Activated CD4-positive, alpha-beta T cell treated with anti-CD3 and anti-CD28 coated beads, Interleukin-2, amount 10 ng/mL, durations not matched to agents 7 days and 5 days (primary cell): Measurements from ENCODE around the gene MEF2D. TPM values are rescaled to one million over a fixed set of nuclear protein-coding genes. Genes with fewer than 3 reads are reported as not detected.

Experiments
- CTCF ChIA-PET: fragments of 350-600 bp; sonication (Branson Sonifier 250); formaldehyde crosslinking; loops from one replicate; lab custom pipeline; 2021; ENCODE audit warnings: antibody characterized with exemption; lab: Charles Lee
- POLR2A ChIA-PET: fragments of 350-600 bp; sonication (Branson Sonifier 250); formaldehyde crosslinking; loops from one replicate; lab custom pipeline; 2021; ENCODE audit warnings: antibody characterized with exemption; lab: Charles Lee
- DNase-seq: peaks from one replicate; pipeline ENCODE4 v3.0.0-alpha.2; 2020
- H3K27ac Mint-ChIP-seq: one replicate; pipeline ENCODE4 v1.8.0; 2021; ENCODE audit warnings: mild to moderate bottlenecking, moderate library complexity, mixed read lengths
- H3K27me3 Mint-ChIP-seq: one replicate; pipeline ENCODE4 v1.8.0; 2021; ENCODE audit warnings: mixed read lengths
- H3K36me3 Mint-ChIP-seq: one replicate; pipeline ENCODE4 v1.8.0; 2021; ENCODE audit warnings: low read depth, mixed read lengths
- H3K4me1 Mint-ChIP-seq: one replicate; pipeline ENCODE4 v1.8.0; 2021; ENCODE audit warnings: mixed read lengths
- H3K4me3 Mint-ChIP-seq: one replicate; pipeline ENCODE4 v1.8.0; 2021; ENCODE audit warnings: mild to moderate bottlenecking, moderate library complexity, mixed read lengths
- H3K9me3 Mint-ChIP-seq: one replicate; pipeline ENCODE4 v1.8.0; 2021; ENCODE audit warnings: mixed read lengths
- total RNA-seq, 2 experiments: library from RNA; stranded (reverse); gene quantifications; one replicate each; pipeline ENCODE4 v1.2.3, GENCODE V29; 2021

The MEF2D gene
- total RNA-seq, 2 experiments from 2014 or later: 34.0 to 39.4 TPM

GRCh38 chr1:156480411-156481192, 20.0 kb downstream of the MEF2D start:
- Mint-ChIP-seq H3K36me3 (peaks cover 55% of the 10 kb centered on the region), H3K27ac (peak overlapping the region; percentile 22), H3K4me3 (no peak overlapping the region), H3K9me3 (no peaks in the 10 kb centered on the region), H3K4me1 (peaks cover 35% of the 10 kb centered on the region), H3K27me3 (no peaks in the 10 kb centered on the region)
- POLR2A ChIA-PET: interaction anchor here (1.7 kb wide), 1 partner anchor 20 kb away, joined by 7 read pairs; the partner anchor contains the start of gene MEF2D
- peak; percentile 85 for DNase-seq
- CTCF ChIA-PET: interaction anchor here (0.6 to 5.3 kb wide), 29 partner anchors 9 to 931 kb away, joined by 3 to 46 read pairs (median 4); partner anchors contain the start of genes MEF2D and NAXE

DNA sequence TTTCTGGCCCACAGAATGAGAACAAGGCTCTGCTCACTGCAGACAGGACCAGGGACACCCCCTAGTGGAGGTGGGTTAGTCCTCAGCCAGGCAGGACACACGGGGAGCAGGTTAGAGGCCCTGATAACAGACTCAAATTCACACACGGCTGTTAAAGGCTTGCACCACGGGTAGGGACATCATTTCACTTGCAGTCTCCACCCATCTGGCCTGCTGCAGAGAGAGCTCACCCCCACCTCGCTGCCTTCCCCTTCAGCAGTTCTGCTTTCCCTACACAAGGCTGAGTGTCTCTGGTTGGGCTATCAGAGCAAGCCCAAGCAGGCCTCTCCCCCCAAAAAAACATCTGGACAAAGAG, 20.6 kb downstream of the MEF2D start:
- Mint-ChIP-seq H3K27ac (peak overlapping the region; percentile 22), H3K27me3 (no peaks in the 10 kb centered on the region), H3K4me3 (no peak overlapping the region), H3K9me3 (no peaks in the 10 kb centered on the region), H3K4me1 (peaks cover 35% of the 10 kb centered on the region), H3K36me3 (peaks cover 59% of the 10 kb centered on the region)
- ChIA-PET CTCF (interaction anchor here (0.6 to 5.3 kb wide), 25 partner anchors 9 to 257 kb away, joined by 3 to 46 read pairs (median 4); partner anchors contain the start of genes MEF2D and NAXE), POLR2A (interaction anchor here (1.7 kb wide), 1 partner anchor 21 kb away, joined by 7 read pairs; the partner anchor contains the start of gene MEF2D)
- no peak for DNase-seq

- Mint-ChIP-seq H3K9me3 (no peaks in the 10 kb centered on the region), H3K27ac (no peak overlapping the region), H3K27me3 (no peaks in the 10 kb centered on the region), H3K36me3 (peaks cover 60% of the 10 kb centered on the region), H3K4me3 (no peak overlapping the region), H3K4me1 (peaks cover 32% of the 10 kb centered on the region)
- DNase-seq: no peak
- CTCF ChIA-PET: interaction anchor here (0.6 to 5.3 kb wide), 6 partner anchors 9 to 129 kb away, joined by 3 to 46 read pairs (median 8); partner anchors contain the start of gene MEF2D
- POLR2A ChIA-PET: no interaction called here
Observed at GRCh38 chr1:156479093-156480015, 21.2 kb downstream of the MEF2D start.

GRCh38 chr1:156478250-156478627, 22.3 kb downstream of the MEF2D start:
- H3K9me3 Mint-ChIP-seq: no peaks in the 10 kb centered on the region
- peaks cover 32% of the 10 kb centered on the region for H3K4me1 Mint-ChIP-seq
- no peak for DNase-seq
- ChIA-PET POLR2A (no interaction called here), CTCF (no interaction called here)
- H3K4me3 Mint-ChIP-seq: no peak overlapping the region
- no peaks in the 10 kb centered on the region for H3K27me3 Mint-ChIP-seq
- H3K27ac Mint-ChIP-seq: no peak overlapping the region
- H3K36me3 Mint-ChIP-seq: peaks cover 67% of the 10 kb centered on the region

- H3K9me3 Mint-ChIP-seq: no peaks in the 10 kb centered on the region
- peaks cover 31% of the 10 kb centered on the region for H3K4me1 Mint-ChIP-seq
- ChIA-PET POLR2A (no interaction called here), CTCF (interaction anchor here (0.5 to 1.4 kb wide), 4 partner anchors 8 to 41 kb away, joined by 3 to 7 read pairs (median 4); no protein-coding TSS in a partner anchor)
- peaks cover 64% of the 10 kb centered on the region for H3K36me3 Mint-ChIP-seq
- H3K27ac Mint-ChIP-seq: no peak overlapping the region
- no peaks in the 10 kb centered on the region for H3K27me3 Mint-ChIP-seq
- H3K4me3 Mint-ChIP-seq: no peak overlapping the region
- DNase-seq: no peak
Observed at GRCh38 chr1:156477526-156478249, 22.9 kb downstream of the MEF2D start.

DNA sequence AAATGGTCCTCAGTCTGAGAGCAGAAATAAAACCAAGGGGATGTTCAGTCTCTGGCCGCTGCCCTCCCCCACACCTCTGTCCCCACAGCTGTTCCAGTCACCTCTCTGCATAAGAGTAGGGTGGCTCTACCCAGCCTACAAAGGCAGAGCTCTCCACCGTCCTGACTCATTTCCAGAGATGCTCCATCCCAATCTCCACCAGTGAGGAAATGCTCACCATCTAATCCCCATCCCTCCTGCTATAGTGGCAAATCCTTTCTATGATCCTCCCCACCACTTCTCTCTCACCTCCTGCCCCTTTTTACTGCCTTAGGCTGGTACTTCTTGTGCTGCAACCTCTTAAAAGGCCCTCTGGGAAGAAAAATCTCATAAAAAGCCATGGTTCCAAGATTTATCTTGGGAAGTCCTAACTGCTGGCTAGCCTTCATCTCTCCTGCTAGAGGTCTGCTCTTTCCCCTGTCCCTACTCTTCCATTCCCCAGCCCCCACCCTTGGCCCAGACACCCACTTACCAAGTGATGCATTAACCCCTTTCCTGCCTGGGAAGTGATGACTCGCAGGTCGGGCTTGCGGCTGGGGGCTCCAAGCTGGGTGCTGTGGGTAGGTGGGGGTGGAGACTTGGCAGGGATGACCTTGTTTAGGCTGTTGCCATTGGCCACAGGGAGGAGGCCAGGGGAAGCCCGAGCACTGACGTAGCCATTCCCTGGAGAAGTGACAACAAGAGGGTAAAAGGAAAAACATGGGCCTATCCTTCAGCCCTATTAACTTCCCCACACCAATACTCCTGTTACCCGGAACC, 23.9 kb downstream of the MEF2D start:
- Mint-ChIP-seq H3K36me3 (peaks cover 64% of the 10 kb centered on the region), H3K27ac (peak overlapping the region; percentile 26), H3K9me3 (no peaks in the 10 kb centered on the region), H3K4me1 (peaks cover 21% of the 10 kb centered on the region), H3K27me3 (no peaks in the 10 kb centered on the region), H3K4me3 (no peak overlapping the region)
- ChIA-PET CTCF (interaction anchor here (1.0 to 1.4 kb wide), 4 partner anchors 8 to 40 kb away, joined by 3 to 7 read pairs (median 4); no protein-coding TSS in a partner anchor), POLR2A (no interaction called here)
- DNase-seq: no peak

GRCh38 chr1:156475568-156476500, 24.7 kb downstream of the MEF2D start:
- Mint-ChIP-seq H3K4me3 (no peak overlapping the region), H3K27ac (no peak overlapping the region)

GRCh38 chr1:156474966-156475365, 25.6 kb downstream of the MEF2D start:
- Mint-ChIP-seq H3K36me3 (peaks cover 53% of the 10 kb centered on the region), H3K27ac (no peak overlapping the region), H3K27me3 (no peaks in the 10 kb centered on the region), H3K4me1 (peaks cover 7% of the 10 kb centered on the region), H3K9me3 (no peaks in the 10 kb centered on the region), H3K4me3 (no peak overlapping the region)
- CTCF ChIA-PET: no interaction called here
- POLR2A ChIA-PET: no interaction called here
- no peak for DNase-seq

More at GRCh38 chr1:156475568-156476500, 24.7 kb downstream of the MEF2D start:
- no peak for DNase-seq
- H3K27me3 Mint-ChIP-seq: no peaks in the 10 kb centered on the region
- ChIA-PET CTCF (interaction anchor here (1.1 to 1.4 kb wide), 2 partner anchors 9 to 12 kb away, joined by 3 to 4 read pairs; no protein-coding TSS in a partner anchor), POLR2A (no interaction called here)
- peaks cover 13% of the 10 kb centered on the region for H3K4me1 Mint-ChIP-seq
- H3K9me3 Mint-ChIP-seq: no peaks in the 10 kb centered on the region
- peaks cover 58% of the 10 kb centered on the region for H3K36me3 Mint-ChIP-seq

GRCh38 chr1:156471496-156472490, 28.8 kb downstream of the MEF2D start:
- H3K4me3 Mint-ChIP-seq: no peak overlapping the region
- ChIA-PET POLR2A (interaction anchor here (0.5 kb wide), 1 partner anchor 33 kb away, joined by 3 read pairs; no protein-coding TSS in a partner anchor), CTCF (interaction anchor here (2.0 to 3.5 kb wide), 3 partner anchors 9 to 14 kb away, joined by 6 to 14 read pairs (median 6); no protein-coding TSS in a partner anchor)
- no peak overlapping the region for H3K27ac Mint-ChIP-seq
- H3K27me3 Mint-ChIP-seq: no peaks in the 10 kb centered on the region
- H3K4me1 Mint-ChIP-seq: peaks cover 3% of the 10 kb centered on the region
- H3K9me3 Mint-ChIP-seq: no peaks in the 10 kb centered on the region
- H3K36me3 Mint-ChIP-seq: peaks cover 48% of the 10 kb centered on the region
- no peak for DNase-seq

DNA sequence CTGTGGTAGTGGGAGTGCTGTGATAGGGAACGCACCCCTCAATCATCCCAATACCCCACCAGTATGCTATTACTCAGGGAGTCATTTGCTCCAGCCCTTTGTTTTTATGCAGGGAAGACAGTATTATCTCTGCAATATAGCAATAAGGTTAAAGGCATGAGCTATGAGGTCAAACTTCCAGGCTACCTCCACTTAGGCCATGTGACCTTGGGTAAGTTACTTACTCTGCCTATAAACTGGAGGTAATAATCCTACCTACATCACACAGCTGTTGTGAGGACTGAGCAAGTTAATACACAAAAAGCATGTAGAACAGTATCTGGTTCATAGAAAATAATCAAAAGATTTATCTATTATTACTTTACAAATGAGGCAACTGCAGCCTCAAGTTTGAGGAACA, 30.1 kb downstream of the MEF2D start:
- ChIA-PET POLR2A (no interaction called here), CTCF (interaction anchor here (1.4 to 3.5 kb wide), 5 partner anchors 9 to 15 kb away, joined by 3 to 14 read pairs (median 6); no protein-coding TSS in a partner anchor)
- H3K27ac Mint-ChIP-seq: no peak overlapping the region
- H3K9me3 Mint-ChIP-seq: no peaks in the 10 kb centered on the region
- peaks cover 44% of the 10 kb centered on the region for H3K36me3 Mint-ChIP-seq
- H3K27me3 Mint-ChIP-seq: no peaks in the 10 kb centered on the region
- DNase-seq: no peak
- peaks cover 4% of the 10 kb centered on the region for H3K4me1 Mint-ChIP-seq
- H3K4me3 Mint-ChIP-seq: no peak overlapping the region
